HCT116 (cell line): ENCODE results near the gene FSTL4.
A peak's percentile ranks its signal among the peaks of the same experiment; 100 is the strongest.

Experiments
- CEBPB ChIP-seq: IDR thresholded peaks from 2 replicates; pipeline ENCODE4 v1.6.1; 2012; ENCODE audit warnings: low read depth
- EGR1 ChIP-seq: IDR thresholded peaks from 2 replicates; pipeline ENCODE4 v1.6.1; 2012; ENCODE audit warnings: low read depth
- EZH2 ChIP-seq: fragments of 200-600 bp; sonication (generic); IDR thresholded peaks from 2 replicates; pipeline ENCODE4 v1.6.1; 2017; ENCODE audit warnings: antibody characterized with exemption, mixed run types
- EZH2phosphoT487 ChIP-seq: fragments of 200-600 bp; IDR thresholded peaks from 2 replicates; pipeline ENCODE4 v1.6.1; 2018; ENCODE audit warnings: antibody characterized with exemption, borderline replicate concordance
- JUND ChIP-seq: IDR thresholded peaks from 2 replicates; pipeline ENCODE4 v1.6.1; 2012
- POLR2A ChIP-seq: IDR thresholded peaks from 2 replicates; pipeline ENCODE4 v1.7.0; 2011; ENCODE audit warnings: borderline replicate concordance; ENCODE audit not compliant: insufficient read depth, insufficient read length; ENCODE audit errors: extremely low read depth
- POLR2AphosphoS5 ChIP-seq: IDR thresholded peaks from 2 replicates; pipeline ENCODE4 v1.6.1; 2011; ENCODE audit warnings: mild to moderate bottlenecking, low read depth, low read length, moderate library complexity
- SRF ChIP-seq: IDR thresholded peaks from 2 replicates; pipeline ENCODE4 v1.6.1; 2012; ENCODE audit warnings: low read depth
- YY1 ChIP-seq: IDR thresholded peaks from 2 replicates; pipeline ENCODE4 v1.6.1; 2011; ENCODE audit warnings: low read length, low read depth, moderate library complexity, mild to moderate bottlenecking; ENCODE audit not compliant: insufficient replicate concordance; ENCODE audit errors: extremely low read depth
- ZFX ChIP-seq: fragments of 450-650 bp; IDR thresholded peaks from 2 replicates; pipeline ENCODE4 v1.6.1; 2017
- TF ChIP-seq, protein P1 (sequence below), 3 experiments: fragments of 200-600 bp in 1 of 3; sonication (generic) in 1 of 3; IDR thresholded peaks in 2 of 3; conservative IDR thresholded peaks in 1 of 3; 2 replicates each; pipeline ENCODE4 v1.5.1; 2012 to 2017; ENCODE audit warnings: low read depth in 2 of 3, low read length in 2 of 3, antibody characterized with exemption in 1 of 3, borderline replicate concordance in 1 of 3, control low read depth in 1 of 3, mild to moderate bottlenecking in 1 of 3, mixed read lengths in 1 of 3, mixed run types in 1 of 3, moderate library complexity in 1 of 3; ENCODE audit not compliant: insufficient read depth in 1 of 3
- TF ChIP-seq, protein P2 (sequence below): IDR thresholded peaks from 2 replicates; pipeline ENCODE4 v1.6.1; 2012; ENCODE audit warnings: low read depth

DNA sequence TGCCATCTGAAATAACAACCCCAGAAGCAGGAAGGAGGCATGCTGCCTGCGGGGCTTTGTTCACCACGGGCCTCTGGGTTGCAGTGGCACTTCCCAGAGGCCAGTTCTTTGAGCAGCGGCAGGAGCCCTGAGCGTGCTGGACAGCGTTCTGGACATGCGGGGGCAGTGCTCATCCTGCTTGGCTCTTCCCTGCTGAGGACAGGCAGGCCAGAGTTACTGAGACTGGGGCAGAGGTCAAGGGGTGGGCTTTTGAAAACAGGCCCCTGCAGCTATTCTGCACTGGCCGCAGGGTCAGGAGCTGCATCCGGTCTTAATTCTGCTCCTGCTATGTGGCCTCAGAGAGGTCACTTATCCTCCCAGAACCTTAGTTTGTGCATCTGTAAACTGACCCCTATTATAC is 258.6 kb downstream of the FSTL4 start:
- TF ChIP-seq, protein P1, sequence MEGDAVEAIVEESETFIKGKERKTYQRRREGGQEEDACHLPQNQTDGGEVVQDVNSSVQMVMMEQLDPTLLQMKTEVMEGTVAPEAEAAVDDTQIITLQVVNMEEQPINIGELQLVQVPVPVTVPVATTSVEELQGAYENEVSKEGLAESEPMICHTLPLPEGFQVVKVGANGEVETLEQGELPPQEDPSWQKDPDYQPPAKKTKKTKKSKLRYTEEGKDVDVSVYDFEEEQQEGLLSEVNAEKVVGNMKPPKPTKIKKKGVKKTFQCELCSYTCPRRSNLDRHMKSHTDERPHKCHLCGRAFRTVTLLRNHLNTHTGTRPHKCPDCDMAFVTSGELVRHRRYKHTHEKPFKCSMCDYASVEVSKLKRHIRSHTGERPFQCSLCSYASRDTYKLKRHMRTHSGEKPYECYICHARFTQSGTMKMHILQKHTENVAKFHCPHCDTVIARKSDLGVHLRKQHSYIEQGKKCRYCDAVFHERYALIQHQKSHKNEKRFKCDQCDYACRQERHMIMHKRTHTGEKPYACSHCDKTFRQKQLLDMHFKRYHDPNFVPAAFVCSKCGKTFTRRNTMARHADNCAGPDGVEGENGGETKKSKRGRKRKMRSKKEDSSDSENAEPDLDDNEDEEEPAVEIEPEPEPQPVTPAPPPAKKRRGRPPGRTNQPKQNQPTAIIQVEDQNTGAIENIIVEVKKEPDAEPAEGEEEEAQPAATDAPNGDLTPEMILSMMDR (IDR thresholded peaks at IDR 0.05 in 2 of 3, conservative IDR thresholded peaks at IDR 0.05 in 1 of 3; ENCODE audit: borderline replicate concordance in 1 of 3, insufficient read depth in 1 of 3, low read depth in 2 of 3, low read length in 2 of 3) = no peak
- TF ChIP-seq, protein P2, sequence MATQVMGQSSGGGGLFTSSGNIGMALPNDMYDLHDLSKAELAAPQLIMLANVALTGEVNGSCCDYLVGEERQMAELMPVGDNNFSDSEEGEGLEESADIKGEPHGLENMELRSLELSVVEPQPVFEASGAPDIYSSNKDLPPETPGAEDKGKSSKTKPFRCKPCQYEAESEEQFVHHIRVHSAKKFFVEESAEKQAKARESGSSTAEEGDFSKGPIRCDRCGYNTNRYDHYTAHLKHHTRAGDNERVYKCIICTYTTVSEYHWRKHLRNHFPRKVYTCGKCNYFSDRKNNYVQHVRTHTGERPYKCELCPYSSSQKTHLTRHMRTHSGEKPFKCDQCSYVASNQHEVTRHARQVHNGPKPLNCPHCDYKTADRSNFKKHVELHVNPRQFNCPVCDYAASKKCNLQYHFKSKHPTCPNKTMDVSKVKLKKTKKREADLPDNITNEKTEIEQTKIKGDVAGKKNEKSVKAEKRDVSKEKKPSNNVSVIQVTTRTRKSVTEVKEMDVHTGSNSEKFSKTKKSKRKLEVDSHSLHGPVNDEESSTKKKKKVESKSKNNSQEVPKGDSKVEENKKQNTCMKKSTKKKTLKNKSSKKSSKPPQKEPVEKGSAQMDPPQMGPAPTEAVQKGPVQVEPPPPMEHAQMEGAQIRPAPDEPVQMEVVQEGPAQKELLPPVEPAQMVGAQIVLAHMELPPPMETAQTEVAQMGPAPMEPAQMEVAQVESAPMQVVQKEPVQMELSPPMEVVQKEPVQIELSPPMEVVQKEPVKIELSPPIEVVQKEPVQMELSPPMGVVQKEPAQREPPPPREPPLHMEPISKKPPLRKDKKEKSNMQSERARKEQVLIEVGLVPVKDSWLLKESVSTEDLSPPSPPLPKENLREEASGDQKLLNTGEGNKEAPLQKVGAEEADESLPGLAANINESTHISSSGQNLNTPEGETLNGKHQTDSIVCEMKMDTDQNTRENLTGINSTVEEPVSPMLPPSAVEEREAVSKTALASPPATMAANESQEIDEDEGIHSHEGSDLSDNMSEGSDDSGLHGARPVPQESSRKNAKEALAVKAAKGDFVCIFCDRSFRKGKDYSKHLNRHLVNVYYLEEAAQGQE = peak; percentile 42
- TF ChIP-seq POLR2AphosphoS5 (no peak), POLR2A (no peak), EZH2 (no peak), EZH2phosphoT487 (no peak), YY1 (no peak), JUND (no peak), CEBPB (no peak), EGR1 (no peak), ZFX (no peak), SRF (no peak)
